ENCODE results near the gene KCNJ10.
A peak's percentile ranks its signal among the peaks of the same experiment; 100 is the strongest.

Gene KCNJ10

GRCh38 chr1:159964144-159964543, 105.8 kb downstream of the KCNJ10 start:
- DNase-seq (ENCODE audit: low spot score): no peak

DNA sequence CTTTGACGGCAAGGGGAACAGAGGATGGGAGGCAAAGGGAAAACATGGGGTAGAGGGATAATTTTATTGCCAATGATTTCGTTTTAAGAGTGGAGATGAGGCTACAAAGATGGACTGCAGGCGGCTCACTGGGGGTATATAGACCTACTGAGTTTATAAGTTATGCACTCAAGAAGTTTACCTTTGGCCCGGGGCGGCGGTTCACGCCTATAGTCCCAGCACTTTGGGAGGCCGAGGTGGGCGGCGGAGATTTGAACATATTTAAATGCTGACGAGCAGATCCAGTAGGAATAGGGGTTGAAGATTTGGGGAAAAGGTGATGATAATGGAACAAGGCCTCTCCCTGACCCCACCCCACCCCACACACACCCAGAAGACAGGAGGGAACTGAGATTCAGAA, 107.8 kb downstream of the KCNJ10 start:
- no peak for DNase-seq (ENCODE audit: low spot score)

GRCh38 chr1:159961636-159962035, 108.3 kb downstream of the KCNJ10 start:
- DNase-seq (ENCODE audit: low spot score): no peak

- DNase-seq (ENCODE audit: low spot score): peak; percentile 59
Measured at GRCh38 chr1:159960721-159961381, 109.1 kb downstream of the KCNJ10 start.

- DNase-seq (ENCODE audit: low spot score): peak; percentile 65
Measured at GRCh38 chr1:159959451-159959850, 110.5 kb downstream of the KCNJ10 start.

GRCh38 chr1:159958719-159959380, 111.1 kb downstream of the KCNJ10 start:
- no peak for DNase-seq (ENCODE audit: low spot score)

DNA sequence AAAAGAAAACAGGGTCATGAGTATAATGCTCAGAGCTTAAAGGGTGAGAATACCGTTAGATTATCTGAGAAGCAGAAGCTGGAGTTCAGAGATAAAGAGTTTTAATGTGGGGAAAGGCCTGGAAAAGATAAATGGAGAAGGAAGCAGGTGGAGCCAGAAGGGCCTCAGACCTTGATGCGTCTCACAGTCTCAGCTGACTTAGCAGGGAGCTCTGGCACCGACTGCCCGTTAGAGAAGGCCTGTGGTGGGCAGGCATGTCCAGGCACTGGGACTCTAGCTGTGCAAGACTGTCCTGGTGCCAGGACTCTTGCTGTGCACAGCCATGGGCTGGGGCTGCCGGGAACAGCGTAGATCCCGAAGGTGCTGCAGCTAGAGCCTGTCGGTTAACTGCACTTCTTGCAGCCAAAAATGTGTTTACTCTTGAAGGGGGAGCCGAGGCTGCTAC, 112.1 kb downstream of the KCNJ10 start:
- no peak for DNase-seq (ENCODE audit: low spot score)

GRCh38 chr1:159955456-159955855, 114.5 kb downstream of the KCNJ10 start:
- DNase-seq (ENCODE audit: low spot score): no peak

DNA sequence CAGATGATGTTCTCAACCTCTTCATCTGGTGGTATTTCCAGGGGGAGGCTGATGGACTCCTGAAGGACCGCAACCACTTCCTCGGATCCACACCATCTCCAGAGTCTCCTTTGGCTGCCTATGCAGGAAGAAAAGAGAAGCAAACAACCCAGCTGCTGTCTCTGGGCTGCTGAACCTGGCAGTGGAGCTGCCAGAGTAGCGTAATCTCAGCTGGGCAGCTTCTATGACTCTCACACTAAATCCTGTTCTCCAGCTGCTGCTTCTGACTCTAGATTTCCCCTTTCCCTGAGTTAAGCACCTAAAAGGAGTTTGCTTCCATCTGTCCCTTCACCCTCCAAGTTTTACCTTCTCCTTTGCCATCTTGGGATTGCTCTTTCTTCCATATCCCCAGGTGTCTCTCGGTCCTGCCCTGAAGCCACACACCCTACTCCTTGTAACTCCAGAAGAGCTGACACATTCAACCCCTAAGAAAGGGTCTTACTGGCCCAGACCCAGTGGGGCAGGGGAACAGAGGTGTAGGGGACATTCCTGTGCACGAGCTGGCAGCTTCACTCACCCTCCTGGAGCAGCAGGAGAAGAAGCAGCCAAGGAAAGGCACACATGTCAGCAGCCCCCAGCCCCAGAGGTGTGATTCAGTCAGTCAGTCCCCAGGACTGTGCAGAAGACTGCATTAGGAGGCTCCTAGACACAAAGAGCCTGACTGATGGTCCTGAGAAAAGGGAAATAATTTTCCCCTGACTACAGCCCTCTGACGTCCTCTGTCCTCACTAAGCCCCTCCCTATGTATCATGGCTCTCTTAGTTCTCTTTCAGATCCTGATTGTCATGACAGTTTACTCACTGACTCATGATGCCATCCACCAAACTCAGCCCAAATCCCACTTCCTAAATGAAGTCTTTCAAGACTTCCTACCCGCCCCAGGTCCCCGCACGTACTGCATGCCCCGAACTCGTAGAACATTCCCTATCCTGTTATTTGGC, 116.1 kb downstream of the KCNJ10 start, which contains the start of gene SLAMF9:
Gene SLAMF9, minus strand, starts transcription at position 702 of the 980 bp plus-strand sequence. Its CDS starts 100 bp downstream, at position 602.
- DNase-seq (ENCODE audit: low spot score): no peak

DNA sequence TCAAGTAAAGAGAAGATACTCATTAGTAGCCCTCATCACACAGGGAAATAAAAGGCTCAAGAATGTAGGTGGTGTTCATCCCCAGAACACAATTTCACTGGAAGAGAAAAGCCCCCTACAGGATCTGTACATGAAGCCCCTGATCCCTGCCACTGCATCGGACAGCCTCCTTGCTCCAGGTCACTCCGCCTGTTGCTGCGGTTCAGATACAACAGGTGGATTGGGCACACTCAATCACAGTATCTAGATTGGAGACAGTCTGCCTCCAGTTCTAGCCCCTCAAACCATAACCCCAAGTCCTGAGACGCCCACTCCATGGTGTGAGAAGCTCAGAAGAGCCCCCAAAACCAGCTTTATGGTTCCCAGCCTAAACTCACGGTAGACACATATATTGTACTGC, 117.0 kb downstream of the KCNJ10 start:
- DNase-seq (ENCODE audit: low spot score): no peak

DNA sequence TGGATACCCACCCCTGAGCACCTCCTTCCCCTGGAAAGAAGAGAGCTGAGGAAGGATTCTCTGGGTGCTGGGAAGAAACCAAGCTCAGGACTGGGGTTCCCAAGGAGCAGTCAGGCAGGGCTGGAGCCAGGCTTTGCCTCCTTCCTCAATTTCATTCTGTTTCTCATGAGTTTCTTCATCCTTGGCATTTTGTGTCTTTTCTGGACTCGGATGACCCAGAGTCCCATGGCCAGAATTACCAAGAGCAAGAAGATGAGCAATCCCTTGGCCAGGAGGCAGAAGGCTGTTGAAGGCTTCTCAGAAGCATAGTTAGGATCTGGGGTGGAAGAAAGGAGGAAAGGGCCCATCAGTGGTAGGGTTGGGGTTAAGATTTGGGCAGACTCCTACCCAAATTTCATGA, 118.4 kb downstream of the KCNJ10 start:
- no peak for DNase-seq (ENCODE audit: low spot score)

DNA sequence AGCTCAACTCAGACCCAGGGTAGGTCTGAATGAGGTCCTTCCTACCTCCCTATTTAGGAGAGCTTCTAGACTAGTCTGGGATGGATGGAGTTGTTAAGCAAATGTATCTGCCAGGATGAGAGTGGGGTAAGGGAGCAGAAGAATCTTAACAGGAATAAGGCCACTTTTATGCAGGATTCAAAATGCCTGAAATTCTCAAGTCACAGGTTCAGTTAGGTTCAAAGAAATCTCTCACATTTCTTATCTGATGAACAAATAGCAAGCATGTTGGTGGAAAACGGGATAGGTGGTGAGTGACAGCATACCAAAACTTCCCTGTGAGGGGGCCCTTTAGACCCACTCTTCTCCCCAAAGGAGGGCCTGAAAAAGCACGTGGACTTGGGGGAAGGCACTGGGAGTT, 118.9 kb downstream of the KCNJ10 start:
- no peak for DNase-seq (ENCODE audit: low spot score)

- DNase-seq (ENCODE audit: low spot score): no peak
Measured at GRCh38 chr1:159949981-159950381, 120.0 kb downstream of the KCNJ10 start.

GRCh38 chr1:159949123-159949522, 120.8 kb downstream of the KCNJ10 start:
- DNase-seq (ENCODE audit: low spot score): peak; percentile 19

Data from kidney tubule cell (primary cell).